GOT3 (cell line): Measurements from ENCODE around the gene PALMD.

Experiments
- DNase-seq: peaks from one replicate; lab custom pipeline; 2025; ENCODE audit warnings: mixed read lengths; lab: John Stamatoyannopoulos, UW

PALMD gene

GRCh38 chr1:99700020-99700419 lies 54.1 kb downstream of the PALMD start:
- no peak for DNase-seq

GRCh38 chr1:99702221-99702620 lies 56.3 kb downstream of the PALMD start:
- no peak for DNase-seq

GRCh38 chr1:99704356-99704816 lies 58.5 kb downstream of the PALMD start:
- DNase-seq = no peak

- DNase-seq = no peak
Measured at GRCh38 chr1:99705385-99705784, 59.5 kb downstream of the PALMD start.

- DNase-seq = no peak
Measured at GRCh38 chr1:99707535-99708142, 61.7 kb downstream of the PALMD start.

GRCh38 chr1:99710994-99711393 lies 65.1 kb downstream of the PALMD start:
- no peak for DNase-seq

GRCh38 chr1:99713006-99713405 lies 67.1 kb downstream of the PALMD start:
- no peak for DNase-seq

- no peak for DNase-seq
Measured at GRCh38 chr1:99717005-99717404, 71.1 kb downstream of the PALMD start.

- no peak for DNase-seq
Measured at GRCh38 chr1:99723251-99723650, 77.3 kb downstream of the PALMD start.

GRCh38 chr1:99725996-99726395 lies 80.1 kb downstream of the PALMD start:
- no peak for DNase-seq

- no peak for DNase-seq
Measured at GRCh38 chr1:99726407-99726806, 80.5 kb downstream of the PALMD start.

GRCh38 chr1:99726818-99727217 lies 80.9 kb downstream of the PALMD start:
- DNase-seq = no peak

GRCh38 chr1:99727575-99728185 lies 81.8 kb downstream of the PALMD start:
- DNase-seq = no peak

GRCh38 chr1:99728494-99729235 lies 82.8 kb downstream of the PALMD start:
- DNase-seq = no peak

GRCh38 chr1:99731384-99731783 lies 85.5 kb downstream of the PALMD start:
- no peak for DNase-seq

GRCh38 chr1:99735852-99736251 lies 89.9 kb downstream of the PALMD start:
- DNase-seq = no peak

GRCh38 chr1:99737016-99737415 lies 91.1 kb downstream of the PALMD start:
- no peak for DNase-seq

GRCh38 chr1:99738858-99739465 lies 93.0 kb downstream of the PALMD start:
- DNase-seq = no peak

- no peak for DNase-seq
Measured at GRCh38 chr1:99740141-99740540, 94.2 kb downstream of the PALMD start.
